ENCODE results near the gene SYNE2.
"Not testable (repeated sequence)": the region's sequence is repeated elsewhere in the genome, so short reads cannot be mapped to it uniquely, and the experiment has no call there.

Gene SYNE2, protein sequence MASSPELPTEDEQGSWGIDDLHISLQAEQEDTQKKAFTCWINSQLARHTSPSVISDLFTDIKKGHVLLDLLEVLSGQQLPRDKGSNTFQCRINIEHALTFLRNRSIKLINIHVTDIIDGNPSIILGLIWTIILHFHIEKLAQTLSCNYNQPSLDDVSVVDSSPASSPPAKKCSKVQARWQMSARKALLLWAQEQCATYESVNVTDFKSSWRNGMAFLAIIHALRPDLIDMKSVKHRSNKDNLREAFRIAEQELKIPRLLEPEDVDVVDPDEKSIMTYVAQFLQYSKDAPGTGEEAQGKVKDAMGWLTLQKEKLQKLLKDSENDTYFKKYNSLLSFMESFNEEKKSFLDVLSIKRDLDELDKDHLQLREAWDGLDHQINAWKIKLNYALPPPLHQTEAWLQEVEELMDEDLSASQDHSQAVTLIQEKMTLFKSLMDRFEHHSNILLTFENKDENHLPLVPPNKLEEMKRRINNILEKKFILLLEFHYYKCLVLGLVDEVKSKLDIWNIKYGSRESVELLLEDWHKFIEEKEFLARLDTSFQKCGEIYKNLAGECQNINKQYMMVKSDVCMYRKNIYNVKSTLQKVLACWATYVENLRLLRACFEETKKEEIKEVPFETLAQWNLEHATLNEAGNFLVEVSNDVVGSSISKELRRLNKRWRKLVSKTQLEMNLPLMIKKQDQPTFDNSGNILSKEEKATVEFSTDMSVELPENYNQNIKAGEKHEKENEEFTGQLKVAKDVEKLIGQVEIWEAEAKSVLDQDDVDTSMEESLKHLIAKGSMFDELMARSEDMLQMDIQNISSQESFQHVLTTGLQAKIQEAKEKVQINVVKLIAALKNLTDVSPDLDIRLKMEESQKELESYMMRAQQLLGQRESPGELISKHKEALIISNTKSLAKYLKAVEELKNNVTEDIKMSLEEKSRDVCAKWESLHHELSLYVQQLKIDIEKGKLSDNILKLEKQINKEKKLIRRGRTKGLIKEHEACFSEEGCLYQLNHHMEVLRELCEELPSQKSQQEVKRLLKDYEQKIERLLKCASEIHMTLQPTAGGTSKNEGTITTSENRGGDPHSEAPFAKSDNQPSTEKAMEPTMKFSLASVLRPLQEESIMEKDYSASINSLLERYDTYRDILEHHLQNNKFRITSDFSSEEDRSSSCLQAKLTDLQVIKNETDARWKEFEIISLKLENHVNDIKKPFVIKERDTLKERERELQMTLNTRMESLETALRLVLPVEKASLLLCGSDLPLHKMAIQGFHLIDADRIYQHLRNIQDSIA (N-terminal part only)

GRCh38 chr14:63852817-63853731 lies at the start of gene SYNE2:
Gene SYNE2, plus strand, starts transcription at chr14:63853004. Its CDS starts 56,145 bp downstream, at chr14:63909149.
- DNase-seq: peak; percentile 85

GRCh38 chr14:63803221-63803791 lies 49.5 kb upstream of the SYNE2 start:
- not testable (repeated sequence) for DNase-seq

DNA sequence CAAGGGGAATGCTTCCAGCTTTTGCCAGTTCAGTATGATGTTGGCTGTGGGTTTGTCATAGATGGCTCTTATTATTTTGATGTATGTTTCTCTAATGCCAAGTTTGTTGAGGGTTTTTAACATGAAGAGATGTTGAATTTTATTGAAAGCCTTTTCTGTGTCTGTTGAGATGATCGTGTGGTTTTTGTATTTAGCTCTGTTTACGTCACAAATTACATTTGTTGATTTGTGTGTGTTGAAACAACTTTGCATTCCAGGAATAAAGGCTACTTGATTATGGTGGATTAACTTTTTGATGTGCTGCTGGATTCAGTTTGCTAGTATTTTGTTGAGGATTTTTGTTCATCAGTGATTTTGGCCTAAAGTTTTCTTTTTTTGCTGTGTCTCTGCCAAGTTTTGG lies 46.7 kb upstream of the SYNE2 start:
- not testable (repeated sequence) for DNase-seq

DNA sequence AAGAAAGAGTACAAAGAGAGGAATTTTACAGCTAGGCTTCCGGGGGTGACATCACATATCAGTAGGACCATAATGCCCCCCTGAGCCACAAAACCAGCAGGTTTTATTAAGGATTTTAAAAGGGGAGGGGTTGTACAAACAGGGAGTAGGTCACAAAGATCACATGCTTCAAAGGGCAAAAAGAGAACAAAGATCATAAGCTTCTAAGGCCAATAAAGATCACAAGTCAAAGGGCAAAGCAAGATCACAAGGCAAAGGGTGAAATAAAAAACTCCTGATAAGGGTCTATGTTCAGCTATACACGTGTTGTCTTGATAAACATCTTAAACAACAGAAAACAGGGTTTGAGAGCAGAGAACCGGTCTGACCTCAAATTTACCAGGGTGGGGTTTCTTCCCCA lies 41.1 kb upstream of the SYNE2 start:
- not testable (repeated sequence) for DNase-seq

GRCh38 chr14:63833728-63834127 lies 19.1 kb upstream of the SYNE2 start:
- no peak for DNase-seq

- peak; percentile 17 for DNase-seq
These were observed 11.8 kb upstream of the SYNE2 start for GRCh38 chr14:63840981-63841380.

GRCh38 chr14:63843796-63844195 lies 9.0 kb upstream of the SYNE2 start:
- DNase-seq: no peak

- DNase-seq: no peak
These were observed 3.9 kb upstream of the SYNE2 start for GRCh38 chr14:63848890-63849289.

- no peak for DNase-seq
These were observed 460 bp upstream of the SYNE2 start for GRCh38 chr14:63852271-63852816.

- peak; percentile 56 for DNase-seq
These were observed 1.1 kb downstream of the SYNE2 start for GRCh38 chr14:63853831-63854293.

- no peak for DNase-seq
These were observed 1.5 kb downstream of the SYNE2 start for GRCh38 chr14:63854330-63854729.

GRCh38 chr14:63855281-63855680 lies 2.5 kb downstream of the SYNE2 start:
- no peak for DNase-seq

- DNase-seq: peak; percentile 65
These were observed 4.7 kb downstream of the SYNE2 start for GRCh38 chr14:63857466-63858030.

DNA sequence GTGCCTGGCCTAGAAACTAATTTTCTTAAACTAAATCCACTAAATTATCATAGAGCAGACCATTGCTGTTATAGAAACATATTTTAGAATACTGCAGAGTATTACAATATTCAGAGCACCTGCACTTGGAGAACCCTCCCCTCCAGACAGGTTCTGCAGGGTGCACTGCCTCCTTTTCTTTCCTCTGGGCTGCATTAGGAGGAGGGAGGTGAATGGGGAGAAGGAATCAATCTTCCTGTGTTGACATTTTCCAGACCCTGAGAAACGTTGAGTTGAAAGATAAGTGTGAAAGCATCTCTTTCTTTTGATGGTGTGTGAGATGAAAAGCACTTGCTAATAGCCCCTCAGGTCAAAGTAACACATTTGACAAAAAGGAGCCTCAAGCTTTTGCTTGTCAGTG lies 7.3 kb downstream of the SYNE2 start:
- no peak for DNase-seq

DNA sequence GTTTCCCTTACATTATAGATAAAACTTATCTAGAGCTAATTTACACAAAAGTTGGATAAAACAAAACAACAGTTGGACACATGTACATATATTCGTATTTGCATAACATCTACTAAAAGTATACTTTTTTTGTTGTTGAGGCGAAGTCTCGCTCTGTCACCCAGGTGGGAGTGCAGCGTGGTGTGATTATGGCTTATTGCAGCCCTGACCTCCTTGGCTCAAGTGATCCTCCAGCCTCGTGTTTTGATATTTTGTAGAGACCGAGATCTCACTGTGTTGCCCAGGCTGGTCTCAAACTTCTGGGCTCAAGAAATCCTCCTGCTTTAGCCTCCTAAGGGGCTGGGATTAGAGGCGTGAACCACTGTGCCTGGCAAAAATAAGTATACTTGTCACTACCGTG lies 9.4 kb downstream of the SYNE2 start:
- DNase-seq: no peak

DNA sequence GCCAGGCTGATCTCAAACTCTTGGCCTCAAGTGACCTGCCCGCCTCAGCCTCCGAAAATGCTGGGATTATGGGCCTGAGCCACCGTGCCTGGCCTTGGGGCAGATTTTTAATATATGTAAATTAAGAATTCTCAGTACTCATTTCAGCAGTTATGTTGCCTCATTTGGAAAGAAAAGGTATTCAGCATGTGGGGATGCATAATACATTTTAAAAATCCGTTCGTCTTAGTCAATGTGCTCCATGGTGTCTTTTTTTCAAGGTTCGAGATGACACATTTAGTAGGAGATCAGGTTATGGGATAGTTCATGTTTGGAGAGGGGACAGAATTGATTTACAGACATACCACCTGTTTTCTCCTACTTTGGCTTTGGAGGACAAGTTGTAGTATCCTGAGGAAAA lies 10.2 kb downstream of the SYNE2 start:
- no peak for DNase-seq

GRCh38 chr14:63864775-63865174 lies 12.0 kb downstream of the SYNE2 start:
- DNase-seq: peak; percentile 39

DNA sequence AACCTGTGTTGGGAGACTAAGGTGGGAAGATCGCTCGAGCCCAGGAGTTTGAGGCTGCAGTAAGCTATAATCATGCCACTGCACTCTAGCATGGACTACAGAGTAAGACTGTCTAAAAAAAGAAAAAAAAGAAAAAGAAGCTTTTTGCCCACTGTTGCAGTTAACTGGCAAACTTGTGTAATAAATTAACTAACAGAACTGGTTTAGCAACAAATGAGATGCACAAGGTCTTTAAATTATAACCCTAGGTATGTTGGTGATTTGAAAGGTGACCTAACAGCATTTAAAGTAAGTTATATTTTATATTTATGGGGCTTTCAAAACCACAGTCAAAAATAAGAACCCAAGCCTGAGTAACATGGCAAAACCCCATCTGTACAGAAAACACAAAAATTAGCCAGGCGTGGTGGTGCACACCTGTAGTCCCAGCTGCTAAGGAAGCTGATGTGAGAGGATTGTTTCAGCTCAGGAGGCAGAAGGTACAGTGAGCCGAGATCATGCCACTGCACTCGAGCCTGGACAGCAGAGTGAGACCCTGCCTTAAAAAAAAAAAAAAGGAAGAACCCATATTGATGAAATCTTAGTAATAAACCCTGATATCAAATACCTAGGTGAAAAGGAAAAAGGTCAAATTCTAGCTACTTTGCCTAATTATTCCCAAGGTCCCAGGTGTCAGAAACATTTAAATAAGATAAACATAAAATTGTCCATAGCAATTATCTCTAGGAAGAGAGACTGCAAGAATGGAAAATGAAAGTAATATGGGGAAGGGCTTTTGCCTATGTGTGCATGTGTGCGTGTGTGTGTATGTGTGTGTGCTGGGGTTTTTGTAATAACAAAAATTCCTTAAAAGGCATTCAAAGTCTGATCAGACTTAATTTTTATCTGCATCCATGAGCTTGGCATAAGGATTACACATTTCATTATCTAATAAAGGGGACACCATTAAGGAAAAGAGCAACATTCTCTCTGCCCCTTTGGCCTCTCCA lies 15.4 kb downstream of the SYNE2 start:
- no peak for DNase-seq

All from activated CD4-positive, alpha-beta T cell treated with anti-CD3 and anti-CD28 coated beads, Interleukin-2, Interleukin-6, amounts not matched to agents 100 ng/mL and 50 ng/mL, durations not matched to agents 16 hours and 8 hours (primary cell).